SU-DHL-6 (cell line): ENCODE data around the gene DCDC2C.

ENCODE experiments used
- H2AFZ ChIP-seq: fragments of 200-600 bp; sonication (generic); 2 replicates; pipeline ENCODE4 v1.6.1; 2014; ENCODE audit warnings: low read depth, mild to moderate bottlenecking, moderate library complexity, mixed read lengths, antibody characterized with exemption, low read length; ENCODE audit not compliant: severe bottlenecking
- H3F3A ChIP-seq: fragments of 200-600 bp; shearing (Covaris generic); 2 replicates; pipeline ENCODE4 v1.6.0; 2016; ENCODE audit warnings: antibody characterized with exemption, mild to moderate bottlenecking; ENCODE audit not compliant: insufficient read depth
- H3K27ac ChIP-seq: fragments of 200-600 bp; sonication (generic); 2 replicates; pipeline ENCODE4 v1.5.1; 2016; ENCODE audit warnings: low read depth, mild to moderate bottlenecking, low read length, moderate library complexity, mixed read lengths
- H3K27me3 ChIP-seq: fragments of 200-600 bp; sonication (generic), shearing (Covaris generic); 2 replicates; pipeline ENCODE4 v1.6.0; 2014; ENCODE audit warnings: mild to moderate bottlenecking, low read length
- H3K36me3 ChIP-seq: fragments of 200-600 bp; sonication (generic); 2 replicates; pipeline ENCODE4 v1.6.1; 2014; ENCODE audit warnings: mild to moderate bottlenecking, low read length, mixed read lengths
- H3K4me2 ChIP-seq: fragments of 300-600, 200-600 bp; shearing (Covaris generic), sonication (generic); 2 replicates; pipeline ENCODE4 v1.6.0; 2014; ENCODE audit warnings: low read length, low read depth, mild to moderate bottlenecking; ENCODE audit not compliant: poor library complexity, severe bottlenecking
- H3K4me3 ChIP-seq: fragments of 200-600 bp; sonication (generic); 2 replicates; pipeline ENCODE4 v1.5.1; 2014; ENCODE audit warnings: antibody characterized with exemption, low read length, mild to moderate bottlenecking, mixed read lengths; ENCODE audit not compliant: insufficient read depth, poor library complexity, severe bottlenecking
- H3K79me2 ChIP-seq: fragments of 200-600 bp; sonication (generic); 2 replicates; pipeline ENCODE4 v1.6.1; 2014; ENCODE audit warnings: mild to moderate bottlenecking, low read length, moderate library complexity; ENCODE audit not compliant: insufficient read depth
- H3K9ac ChIP-seq: fragments of 200-600 bp; sonication (generic); 2 replicates; pipeline ENCODE4 v1.7.0; 2014; ENCODE audit warnings: mild to moderate bottlenecking, low read length
- H3K9me2 ChIP-seq: fragments of 200-600 bp; sonication (generic); replicated peaks from 2 replicates; pipeline ENCODE4 v1.6.1; 2014; ENCODE audit warnings: low read length; ENCODE audit not compliant: insufficient read depth
- H3K9me3 ChIP-seq: fragments of 200-600 bp; sonication (generic); 2 replicates; pipeline ENCODE4 v1.6.1; 2014; ENCODE audit warnings: low read length, mixed read lengths; ENCODE audit not compliant: insufficient read depth
- H4K20me1 ChIP-seq: fragments of 200-600 bp; sonication (generic); 2 replicates; pipeline ENCODE4 v1.6.1; 2014; ENCODE audit warnings: low read depth, mild to moderate bottlenecking, antibody characterized with exemption, low read length, moderate library complexity, mixed read lengths
- CTCF ChIP-seq: fragments of 200-600 bp; sonication (generic); IDR thresholded peaks from one replicate; pipeline ENCODE4 v1.5.1; 2017; ENCODE audit warnings: antibody characterized with exemption, mild to moderate bottlenecking, low read length, moderate library complexity; ENCODE audit not compliant: insufficient read depth, poor library complexity, severe bottlenecking
- EZH2phosphoT487 ChIP-seq: fragments of 200-600 bp; sonication (generic), shearing (Covaris generic); conservative IDR thresholded peaks from 2 replicates; pipeline ENCODE4 v1.6.1; 2018; ENCODE audit warnings: mild to moderate bottlenecking, antibody characterized with exemption, low read length, moderate library complexity, mixed read lengths

Gene DCDC2C

GRCh38 chr2:3771576-3771975 lies 68.2 kb downstream of the DCDC2C start:
- Histone ChIP-seq H3K4me2 (no peak overlapping the region), H4K20me1 (no peaks in the 10 kb centered on the region), H3K27ac (no peak overlapping the region), H2AFZ (no peak overlapping the region), H3K79me2 (no peaks in the 10 kb centered on the region), H3K4me3 (no peak overlapping the region), H3K9me3 (no peaks in the 10 kb centered on the region), H3K9ac (no peak overlapping the region), H3K27me3 (no peaks in the 10 kb centered on the region), H3K9me2 (no peaks in the 10 kb centered on the region), H3K36me3 (no peaks in the 10 kb centered on the region), H3F3A (no peaks in the 10 kb centered on the region)
- TF ChIP-seq EZH2phosphoT487 (no peak), CTCF (no peak)

- Histone ChIP-seq H3K79me2 (no peaks in the 10 kb centered on the region), H3F3A (no peaks in the 10 kb centered on the region), H3K4me2 (no peak overlapping the region), H4K20me1 (no peaks in the 10 kb centered on the region), H3K9me3 (no peaks in the 10 kb centered on the region), H3K27me3 (no peaks in the 10 kb centered on the region), H3K9ac (no peak overlapping the region), H3K27ac (no peak overlapping the region), H3K4me3 (no peak overlapping the region), H3K9me2 (no peaks in the 10 kb centered on the region), H3K36me3 (no peaks in the 10 kb centered on the region), H2AFZ (no peak overlapping the region)
- TF ChIP-seq CTCF (no peak), EZH2phosphoT487 (no peak)
Measured at GRCh38 chr2:3774336-3774735, 71.0 kb downstream of the DCDC2C start.

- H3K79me2 ChIP-seq = no peaks in the 10 kb centered on the region
- no peak overlapping the region for H3K4me2 ChIP-seq
- no peaks in the 10 kb centered on the region for H3F3A ChIP-seq
- no peaks in the 10 kb centered on the region for H4K20me1 ChIP-seq
- no peak overlapping the region for H3K9ac ChIP-seq
- H3K36me3 ChIP-seq = no peaks in the 10 kb centered on the region
- no peak overlapping the region for H3K27ac ChIP-seq
- no peaks in the 10 kb centered on the region for H3K9me2 ChIP-seq
- no peak overlapping the region for H2AFZ ChIP-seq
- H3K9me3 ChIP-seq = no peaks in the 10 kb centered on the region
- H3K27me3 ChIP-seq = no peaks in the 10 kb centered on the region
- H3K4me3 ChIP-seq = no peak overlapping the region
- TF ChIP-seq CTCF (no peak), EZH2phosphoT487 (no peak)
Measured at GRCh38 chr2:3776311-3776710, 72.9 kb downstream of the DCDC2C start.
